Brain microvascular endothelial cell (primary cell): ENCODE data around the gene IGSF23.

Source experiments
- DNase-seq: peaks from one replicate; pipeline ENCODE4 v3.0.0-alpha.2; 2020
- H3K27ac ChIP-seq: fragments of 250-450 bp; sonication (Bioruptor Pico); 2 replicates; pipeline ENCODE4 v1.5.1; 2020; ENCODE audit warnings: mild to moderate bottlenecking, moderate library complexity
- H3K27me3 ChIP-seq: fragments of 250-450 bp; sonication (Bioruptor Pico); replicated peaks from 2 replicates; pipeline ENCODE4 v1.5.1; 2020; ENCODE audit warnings: mild to moderate bottlenecking
- H3K36me3 ChIP-seq: fragments of 250-450 bp; sonication (Bioruptor Pico); replicated peaks from 2 replicates; pipeline ENCODE4 v1.5.1; 2020; ENCODE audit warnings: mild to moderate bottlenecking
- H3K4me3 ChIP-seq: 2 replicates; pipeline ENCODE4 v1.5.1; 2011; ENCODE audit warnings: low read depth, mild to moderate bottlenecking, control low read depth, low read length, moderate library complexity
- CTCF ChIP-seq: IDR thresholded peaks from 2 replicates; pipeline ENCODE4 v1.5.1; 2011; ENCODE audit warnings: low read depth, mild to moderate bottlenecking, moderate library complexity, low read length, control low read depth, inconsistent platforms; ENCODE audit errors: missing control alignments
- in situ Hi-C: cut with HindIII; loops from 2 replicates; pipeline ENCODE4 v1.10.0; 2017; ENCODE audit warnings: low sequenced_read_pairs, low pct_ligation_motif_present

The IGSF23 gene

GRCh38 chr19:44597131-44597491 is 16.3 kb upstream of the IGSF23 start:
- no peak for TF ChIP-seq CTCF
- DNase-seq = no peak
- Histone ChIP-seq H3K27ac (no peak overlapping the region), H3K27me3 (no peaks in the 10 kb centered on the region), H3K4me3 (no peak overlapping the region), H3K36me3 (no peaks in the 10 kb centered on the region)
- in situ Hi-C loops = no loop called here

DNA sequence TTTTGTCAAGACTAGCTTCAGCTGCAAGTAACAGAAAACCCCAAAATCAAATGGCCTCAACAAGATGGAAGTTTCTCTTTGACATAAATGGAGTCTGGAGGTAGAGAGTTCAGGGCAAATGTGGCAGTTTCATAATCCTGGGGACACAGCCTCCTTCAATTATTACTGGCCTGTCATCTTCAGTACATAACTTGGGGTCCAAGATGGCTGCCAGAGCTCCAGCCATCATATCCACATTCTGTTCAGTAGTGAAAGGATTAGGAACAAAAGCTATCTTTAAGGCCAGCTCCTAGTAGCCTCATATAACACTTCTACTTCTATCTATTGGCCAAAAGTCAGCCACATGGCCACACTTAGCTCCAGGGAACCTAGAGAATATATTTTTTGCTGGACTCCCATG is 15.0 kb upstream of the IGSF23 start:
- TF ChIP-seq CTCF = no peak

GRCh38 chr19:44598880-44599279 is 14.5 kb upstream of the IGSF23 start:
- in situ Hi-C loops = no loop called here
- TF ChIP-seq CTCF = no peak

More for the DNA sequence above, 15.0 kb upstream of the IGSF23 start:
- in situ Hi-C loops = no loop called here
- H3K27me3 ChIP-seq = no peaks in the 10 kb centered on the region
- no peak for DNase-seq
- no peak overlapping the region for H3K27ac ChIP-seq
- H3K36me3 ChIP-seq = no peaks in the 10 kb centered on the region
- no peak overlapping the region for H3K4me3 ChIP-seq

DNA sequence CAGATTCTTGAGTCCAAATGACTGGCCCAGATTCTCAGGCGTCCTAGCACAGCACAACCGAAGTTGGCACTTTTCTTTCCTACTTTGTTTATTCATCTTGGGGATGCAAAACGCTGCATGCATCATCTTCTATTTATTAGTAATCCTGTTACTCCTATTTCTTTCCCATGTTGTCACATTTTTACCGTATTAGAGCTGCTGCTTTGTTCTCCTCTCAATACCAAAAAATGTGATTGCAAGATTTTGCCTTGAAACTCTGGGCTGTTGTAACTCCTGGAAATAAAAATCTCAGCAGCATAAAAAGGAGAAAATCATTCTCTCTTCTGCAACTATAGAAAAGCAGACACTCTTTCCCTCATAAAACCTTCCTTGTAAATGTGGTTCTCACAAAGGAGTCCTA is 12.9 kb upstream of the IGSF23 start:
- TF ChIP-seq CTCF = no peak
- H3K27me3 ChIP-seq = no peaks in the 10 kb centered on the region
- in situ Hi-C loops = no loop called here
- no peaks in the 10 kb centered on the region for H3K36me3 ChIP-seq
- no peak overlapping the region for H3K27ac ChIP-seq
- no peak overlapping the region for H3K4me3 ChIP-seq
- DNase-seq = no peak

More at GRCh38 chr19:44598880-44599279, 14.5 kb upstream of the IGSF23 start:
- H3K27me3 ChIP-seq = no peaks in the 10 kb centered on the region
- H3K4me3 ChIP-seq = no peak overlapping the region
- DNase-seq = no peak
- H3K36me3 ChIP-seq = no peaks in the 10 kb centered on the region
- H3K27ac ChIP-seq = no peak overlapping the region

GRCh38 chr19:44602081-44602480 is 11.3 kb upstream of the IGSF23 start:
- no peaks in the 10 kb centered on the region for H3K27me3 ChIP-seq
- no peak for TF ChIP-seq CTCF
- H3K4me3 ChIP-seq = no peak overlapping the region
- no peak for DNase-seq
- in situ Hi-C loops = no loop called here
- H3K36me3 ChIP-seq = no peaks in the 10 kb centered on the region
- no peak overlapping the region for H3K27ac ChIP-seq

DNA sequence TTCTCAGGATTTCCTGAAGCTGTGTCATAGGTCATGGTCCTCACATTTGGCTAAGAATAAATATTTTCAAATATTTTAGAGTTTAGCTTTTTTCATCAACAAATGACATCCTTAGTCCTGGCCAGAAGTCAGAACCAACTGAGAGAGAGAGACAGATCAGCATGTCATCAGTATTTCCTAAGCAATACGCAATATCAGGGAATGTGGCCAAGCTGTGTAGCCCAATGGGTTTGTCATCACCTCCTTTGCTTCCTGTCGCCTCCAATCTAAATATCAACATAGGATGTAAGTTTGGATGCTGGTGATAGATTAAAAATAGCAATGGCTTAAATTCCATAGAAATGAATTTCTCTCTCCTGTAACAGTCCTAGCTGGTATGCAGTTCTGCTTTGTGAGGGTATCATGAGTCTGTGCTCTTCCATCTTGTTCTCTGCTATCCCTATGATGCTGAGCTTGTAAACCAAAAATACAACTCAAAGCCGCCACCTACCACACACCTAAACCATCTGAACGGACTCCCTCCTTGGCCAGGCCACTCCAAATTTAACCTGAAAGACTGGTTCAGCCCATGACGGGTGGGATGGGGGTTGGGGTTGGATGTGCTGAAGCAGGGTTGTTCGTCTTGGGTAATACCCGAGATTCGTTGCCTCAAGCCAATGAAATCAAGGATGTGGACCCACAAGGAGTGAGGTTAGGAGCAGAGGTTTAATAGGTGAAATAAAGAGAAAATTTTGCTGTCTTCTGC is 10.0 kb upstream of the IGSF23 start:
- no peaks in the 10 kb centered on the region for H3K27me3 ChIP-seq
- no peak for TF ChIP-seq CTCF
- peak; percentile 91 for DNase-seq
- H3K4me3 ChIP-seq = no peak overlapping the region
- no peak overlapping the region for H3K27ac ChIP-seq
- in situ Hi-C loops = no loop called here
- H3K36me3 ChIP-seq = no peaks in the 10 kb centered on the region
